HPDE6-E6E7 (cell line): Measurements from ENCODE around the gene LIN7B.
"Not testable (repeated sequence)": the region's sequence is repeated elsewhere in the genome, so short reads cannot be mapped to it uniquely, and the experiment has no call there.

Source experiments
- DNase-seq: peaks from one replicate; pipeline ENCODE4 v3.0.0; 2011; ENCODE audit warnings: missing footprints; ENCODE audit errors: extremely low spot score

The LIN7B gene

DNA sequence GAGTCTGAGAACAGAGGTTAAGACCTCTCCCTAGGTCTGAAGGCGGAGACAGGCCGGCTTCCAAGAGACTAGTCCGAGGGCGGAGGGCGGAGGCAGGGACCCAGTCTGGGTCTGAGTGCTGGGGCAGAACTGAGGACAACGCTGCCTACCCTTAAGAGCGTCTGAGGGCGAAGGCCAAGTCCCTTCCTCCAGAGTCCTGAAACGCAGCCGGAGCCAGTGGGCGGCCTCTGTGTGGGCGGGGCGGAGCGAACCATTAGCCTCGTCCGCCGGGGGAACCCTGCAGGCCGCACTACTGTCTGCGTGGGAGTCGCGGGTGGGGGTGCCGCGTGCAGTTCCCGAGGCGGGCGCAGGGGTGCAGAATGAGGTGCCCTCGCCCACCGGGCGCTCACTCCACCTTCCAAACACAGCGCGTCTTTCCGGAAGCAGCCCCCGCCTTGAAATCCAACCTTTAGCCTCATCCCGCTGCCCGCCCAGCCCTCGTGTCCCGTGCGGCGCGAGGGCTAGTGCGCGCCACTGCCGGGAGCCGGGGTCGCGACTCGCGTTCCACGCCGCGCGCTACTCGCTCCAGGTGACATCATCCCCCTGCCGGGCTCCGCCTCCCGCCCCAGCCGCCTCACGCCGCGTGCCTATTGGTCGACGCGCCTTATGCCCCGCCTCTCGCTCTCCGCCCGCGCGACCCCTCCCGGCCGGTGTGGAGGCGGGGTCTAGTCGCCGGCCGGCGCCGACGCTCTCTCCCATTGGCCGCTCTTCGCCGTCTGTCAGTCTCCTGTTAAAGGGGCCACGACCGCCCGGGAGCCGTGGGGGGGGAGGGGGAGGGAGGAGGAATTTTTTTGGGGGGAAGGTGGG, 4.6 kb downstream of the LIN7B start, which contains the start of gene C19orf73:
TSS of gene C19orf73 (minus strand) at position 579 of the 846 bp plus-strand sequence. CDS start at position 458, 121 bp downstream.
- DNase-seq: peak; percentile 91

DNA sequence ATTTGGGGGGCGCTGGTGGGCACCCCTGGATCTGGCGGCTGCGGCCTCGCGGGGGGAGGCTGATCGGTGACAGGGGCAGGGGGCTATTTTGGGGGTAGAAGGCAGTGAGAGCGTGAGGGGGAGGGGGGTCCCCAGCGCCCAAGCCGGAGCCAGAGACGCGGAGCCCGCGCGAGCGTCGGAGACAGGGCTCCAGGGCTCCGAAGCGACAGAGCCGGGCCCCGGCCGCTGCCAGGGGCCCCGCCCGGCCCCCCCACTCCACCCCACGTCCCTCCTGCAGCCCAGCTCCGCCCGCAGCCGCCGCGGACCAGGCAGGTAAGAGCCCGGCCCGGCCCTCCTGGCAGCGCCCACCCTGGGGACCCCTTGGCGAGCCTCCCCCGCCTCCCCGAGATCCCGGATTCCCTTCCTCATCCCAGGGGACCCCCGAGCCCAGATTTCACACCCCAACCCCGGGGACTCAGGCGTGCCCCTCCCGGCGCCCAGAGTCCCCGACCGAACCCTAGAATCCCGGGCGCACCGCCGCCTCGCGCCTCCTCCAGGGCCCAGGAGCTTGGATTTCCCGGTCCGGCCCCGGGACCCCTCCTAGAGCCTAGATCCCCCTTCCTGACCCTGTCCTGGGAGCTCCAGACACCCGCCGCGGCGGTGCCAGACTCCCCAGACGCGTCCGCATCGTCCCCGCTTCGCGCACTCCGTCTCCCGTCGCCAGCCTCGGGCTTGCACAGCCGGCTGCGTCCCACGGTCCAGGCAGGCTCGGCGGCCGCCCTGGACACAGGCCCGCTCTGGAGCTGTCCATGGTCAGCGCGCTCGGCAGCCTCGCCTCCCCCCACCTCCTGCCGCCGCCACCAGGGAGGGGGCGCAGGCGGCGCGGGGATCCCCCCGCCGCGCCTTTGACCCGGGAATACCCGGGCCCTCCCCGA, 5.5 kb downstream of the LIN7B start, which contains the start of gene PPFIA3:
TSS of gene PPFIA3 (plus strand) at position 134 of the 914 bp plus-strand sequence. CDS start 8,330 bp downstream, outside the sequence.
- DNase-seq: peak; percentile 47

DNA sequence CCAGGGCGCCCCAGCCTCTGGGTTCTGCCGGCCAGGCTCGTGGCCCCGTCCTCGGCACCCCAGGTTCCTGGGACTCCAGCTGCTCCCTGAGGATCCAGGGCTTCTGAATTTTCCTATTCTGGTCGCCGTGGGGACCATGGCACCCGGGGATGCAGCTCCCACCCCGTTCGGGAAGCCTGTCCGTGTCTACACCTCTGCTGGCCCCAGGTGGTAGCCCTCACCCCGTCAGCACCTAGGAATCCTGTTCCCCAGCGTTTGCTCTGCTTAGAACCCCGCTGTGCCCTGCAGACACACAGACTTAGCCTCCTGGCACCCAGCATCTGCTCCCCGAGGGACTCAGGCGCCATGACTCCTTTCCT, 6.1 kb downstream of the LIN7B start:
- no peak for DNase-seq

DNA sequence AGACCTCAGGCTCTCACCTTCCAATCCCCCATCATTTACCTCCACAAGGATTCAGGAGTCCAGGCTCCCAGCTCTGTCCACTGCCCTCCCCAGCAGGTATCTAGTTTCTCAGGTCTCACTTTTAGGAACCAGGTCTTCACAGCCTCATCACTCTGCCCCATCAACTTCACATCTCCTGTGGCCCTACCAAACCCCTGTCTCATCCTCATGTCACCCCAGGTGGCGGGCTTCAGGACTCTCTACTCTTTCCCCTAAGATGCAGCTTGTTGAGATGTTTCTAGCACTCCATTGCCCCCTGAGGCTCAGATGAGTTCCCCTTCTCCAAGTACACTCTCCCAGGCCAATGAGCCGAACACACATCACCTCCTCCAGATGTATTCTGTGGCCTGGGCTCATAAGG, 6.7 kb downstream of the LIN7B start:
- no peak for DNase-seq

DNA sequence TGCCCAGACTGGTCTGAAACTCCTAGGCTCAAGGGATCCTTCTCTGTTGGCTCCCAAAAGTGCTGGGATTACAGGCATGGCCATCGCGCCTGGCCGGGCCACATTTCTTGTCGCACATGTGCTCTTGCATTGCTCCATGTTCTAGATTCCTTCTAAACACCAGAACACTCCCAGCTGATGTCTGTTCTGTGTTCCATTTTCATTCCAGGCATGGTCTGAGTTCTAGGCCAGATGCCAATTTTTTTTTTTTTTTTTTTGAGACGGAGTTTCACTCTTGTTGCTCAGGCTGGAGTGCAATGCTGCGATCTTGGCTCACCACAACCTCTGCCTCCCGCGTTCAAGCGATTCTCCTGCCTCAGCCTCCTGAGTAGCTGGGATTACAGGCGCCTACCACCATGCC, 7.7 kb downstream of the LIN7B start:
- DNase-seq: not testable (repeated sequence)

DNA sequence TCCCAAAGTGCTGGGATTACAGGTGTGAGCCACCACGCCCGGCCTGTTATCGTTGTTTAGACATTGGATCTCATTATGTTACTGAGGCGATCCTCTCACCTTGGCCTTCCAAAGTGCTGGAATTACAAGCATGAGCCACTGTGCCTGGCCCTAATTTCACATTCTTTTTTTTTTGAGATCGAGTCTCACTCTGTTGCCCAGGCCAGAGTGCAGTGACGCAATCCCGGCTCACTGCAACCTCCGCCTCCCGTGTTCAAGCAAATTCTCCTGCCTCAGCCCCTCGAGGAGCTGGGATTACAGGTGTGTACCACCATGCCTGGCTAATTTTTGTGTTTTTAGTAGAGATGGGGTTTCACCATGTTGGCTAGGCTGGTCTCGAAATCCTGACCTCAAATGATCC, 9.1 kb downstream of the LIN7B start:
- not testable (repeated sequence) for DNase-seq

DNA sequence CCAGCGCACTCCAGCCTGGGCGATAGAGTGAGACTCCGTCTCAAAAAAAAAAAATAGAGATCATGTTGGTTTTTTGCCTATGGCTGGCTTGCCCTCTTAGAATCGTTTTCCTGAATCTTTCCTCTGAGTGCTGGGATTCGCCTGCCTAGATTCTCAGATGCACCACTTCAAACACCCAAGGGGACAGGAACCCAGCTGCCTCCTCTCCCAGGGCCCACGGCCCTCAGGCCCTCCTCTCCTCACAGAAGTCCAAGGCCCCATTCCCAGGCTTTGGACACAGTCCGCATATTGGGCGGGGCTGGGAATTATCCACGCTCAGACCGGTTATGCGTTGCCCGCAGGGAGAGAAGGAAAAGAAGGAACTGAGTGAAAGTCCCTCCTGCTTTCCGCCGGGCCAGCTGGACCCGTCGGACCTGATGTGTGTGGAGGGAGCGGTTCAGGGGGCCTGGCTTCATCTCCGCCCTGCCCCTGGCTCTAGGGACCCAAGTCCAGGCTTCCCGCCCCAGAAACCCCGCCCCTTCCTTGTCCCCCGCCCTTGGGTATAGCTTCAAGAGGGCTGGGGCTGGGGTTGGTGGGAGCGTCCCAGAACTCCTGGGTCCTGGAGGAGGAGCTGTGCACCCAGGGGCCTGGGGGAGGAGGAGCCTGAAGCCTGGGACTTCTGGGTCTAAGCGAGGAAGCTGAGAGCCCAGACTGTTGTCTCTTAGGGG, 11.0 kb downstream of the LIN7B start:
- no peak for DNase-seq

DNA sequence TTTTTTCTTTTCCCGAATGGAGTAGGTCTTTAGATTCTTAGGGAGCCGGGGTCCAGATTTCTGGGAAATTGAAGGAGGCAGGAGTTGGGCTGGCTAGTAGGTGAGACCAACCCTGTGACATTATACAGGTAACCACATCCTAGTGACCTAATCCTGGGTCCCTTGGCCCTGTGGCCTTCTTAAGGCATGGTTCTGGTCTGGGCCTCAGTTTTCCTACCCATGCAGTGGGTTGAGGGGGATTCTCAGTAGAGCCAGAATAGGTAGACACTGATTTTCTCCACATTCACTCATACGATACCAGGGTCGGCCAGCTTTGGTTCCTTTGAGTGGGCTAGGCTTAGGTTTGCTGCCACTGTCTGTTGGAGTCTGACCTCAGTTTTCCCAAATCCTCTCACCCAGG, 12.4 kb downstream of the LIN7B start:
- no peak for DNase-seq

DNA sequence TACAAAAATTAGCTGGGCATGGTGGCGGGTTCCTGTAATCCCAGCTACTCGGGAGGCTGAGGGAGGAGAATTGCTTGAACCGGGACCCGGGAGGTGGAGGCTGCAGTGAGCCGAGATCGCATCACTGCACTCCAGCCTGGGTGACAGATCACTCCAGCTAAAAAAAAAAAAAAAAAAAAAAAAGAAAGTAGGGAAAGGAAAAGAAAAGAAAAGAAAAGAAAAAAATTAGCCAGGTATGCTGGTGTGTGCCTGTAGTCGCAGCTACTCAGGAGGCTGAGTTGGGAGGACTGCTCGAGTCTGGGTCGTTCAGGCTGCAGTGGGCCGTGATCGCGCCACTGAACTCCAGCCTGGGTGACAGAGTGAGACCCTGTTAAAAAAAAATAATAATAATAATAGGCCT, 13.1 kb downstream of the LIN7B start:
- DNase-seq: not testable (repeated sequence)

DNA sequence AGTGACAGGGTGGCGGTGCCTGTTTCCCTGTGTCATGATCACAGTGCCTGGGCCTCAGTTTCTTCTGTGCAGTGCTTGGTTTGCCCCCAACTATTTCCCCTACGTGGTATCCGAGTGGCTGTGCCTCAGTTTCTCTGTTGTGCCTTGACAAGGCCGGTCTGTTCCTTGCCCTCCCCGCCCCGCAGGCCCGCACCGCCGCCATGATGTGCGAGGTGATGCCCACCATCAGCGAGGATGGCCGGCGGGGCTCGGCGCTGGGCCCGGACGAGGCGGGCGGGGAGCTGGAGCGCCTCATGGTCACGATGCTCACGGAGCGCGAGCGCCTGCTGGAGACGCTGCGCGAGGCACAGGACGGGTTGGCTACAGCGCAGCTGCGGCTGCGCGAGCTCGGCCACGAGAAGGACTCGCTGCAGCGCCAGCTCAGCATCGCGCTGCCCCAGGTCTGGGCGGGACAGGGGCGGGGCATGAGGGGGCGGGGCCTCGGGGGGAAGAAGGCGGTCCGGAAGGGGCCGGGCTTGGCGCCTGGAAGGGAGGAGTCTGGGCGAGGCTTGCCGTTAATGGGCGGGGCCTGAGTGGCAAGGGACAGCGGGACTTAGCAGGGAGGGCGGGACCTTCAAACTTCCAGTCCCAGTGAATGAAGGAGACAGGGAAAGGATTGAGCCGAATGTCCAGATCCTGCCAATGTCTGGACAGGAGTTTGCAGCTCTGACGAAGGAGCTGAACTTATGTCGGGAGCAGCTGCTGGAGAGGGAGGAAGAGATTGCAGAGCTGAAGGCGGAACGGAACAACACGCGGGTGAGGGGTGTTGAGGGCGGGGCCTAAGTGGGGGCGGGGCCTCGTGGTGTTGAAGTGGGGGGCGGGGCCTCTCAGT, 13.7 kb downstream of the LIN7B start:
- DNase-seq: peak; percentile 90

DNA sequence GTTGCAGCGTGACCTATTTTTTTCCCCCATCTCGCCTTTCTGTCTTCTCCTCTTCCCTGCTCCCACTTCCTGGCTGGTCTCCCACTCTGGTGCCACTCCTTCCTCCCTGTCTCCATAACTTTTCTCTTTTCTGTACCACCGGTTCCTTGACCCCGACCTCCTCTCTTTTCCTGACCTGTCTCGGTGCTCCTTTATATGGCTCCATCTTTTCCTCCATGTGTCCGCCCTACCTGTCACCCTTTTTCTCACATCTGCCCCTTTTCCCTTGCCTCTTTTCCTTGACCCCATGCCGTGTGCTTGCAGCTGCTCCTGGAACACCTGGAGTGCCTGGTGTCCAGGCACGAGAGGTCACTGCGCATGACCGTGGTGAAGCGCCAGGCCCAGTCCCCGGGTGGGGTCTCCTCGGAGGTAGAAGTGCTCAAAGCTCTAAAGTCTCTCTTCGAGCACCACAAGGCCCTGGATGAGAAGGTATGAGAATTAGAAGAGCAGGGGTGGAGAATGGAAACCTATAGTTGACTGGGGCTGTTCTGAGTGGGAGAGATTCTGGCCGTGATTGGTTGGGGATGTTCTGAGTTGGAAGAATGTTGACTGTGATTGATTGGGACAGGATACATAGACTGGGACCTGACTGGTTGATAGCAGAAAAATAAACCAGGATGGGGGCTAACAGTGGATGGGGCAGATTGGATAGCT, 14.5 kb downstream of the LIN7B start:
- DNase-seq: no peak

DNA sequence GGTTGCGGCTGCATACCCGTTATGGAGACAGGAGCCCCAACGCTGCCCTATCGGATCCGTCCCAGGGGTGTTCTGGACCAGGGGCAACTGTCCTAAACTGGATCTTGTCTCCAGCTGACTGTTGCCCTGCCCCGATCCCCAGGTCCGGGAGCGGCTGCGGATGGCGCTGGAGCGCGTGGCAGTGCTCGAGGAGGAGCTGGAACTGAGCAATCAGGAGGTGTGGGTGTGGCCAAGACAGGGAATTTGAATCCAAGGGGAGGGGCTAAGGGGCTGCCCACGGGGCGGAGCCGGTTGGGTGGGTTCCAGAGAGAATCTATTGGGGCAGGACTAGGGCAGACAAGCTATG, 15.0 kb downstream of the LIN7B start:
- no peak for DNase-seq

DNA sequence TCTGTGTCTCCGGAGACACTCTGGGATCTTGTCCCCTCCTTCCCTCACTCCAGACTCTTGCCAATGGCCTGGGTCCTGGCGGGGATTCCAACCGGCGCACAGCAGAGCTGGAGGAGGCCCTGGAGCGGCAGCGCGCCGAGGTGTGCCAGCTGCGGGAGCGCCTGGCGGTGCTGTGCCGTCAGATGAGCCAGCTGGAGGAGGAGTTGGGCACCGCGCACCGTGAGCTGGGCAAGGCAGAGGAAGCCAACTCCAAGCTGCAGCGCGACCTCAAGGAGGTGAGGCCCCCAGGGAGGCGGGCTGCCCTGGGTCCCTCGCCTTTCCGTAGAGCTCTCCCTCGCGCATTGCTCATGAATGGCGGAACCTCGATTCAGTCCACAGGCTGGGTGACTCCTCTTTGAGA, 16.2 kb downstream of the LIN7B start:
- DNase-seq: no peak

DNA sequence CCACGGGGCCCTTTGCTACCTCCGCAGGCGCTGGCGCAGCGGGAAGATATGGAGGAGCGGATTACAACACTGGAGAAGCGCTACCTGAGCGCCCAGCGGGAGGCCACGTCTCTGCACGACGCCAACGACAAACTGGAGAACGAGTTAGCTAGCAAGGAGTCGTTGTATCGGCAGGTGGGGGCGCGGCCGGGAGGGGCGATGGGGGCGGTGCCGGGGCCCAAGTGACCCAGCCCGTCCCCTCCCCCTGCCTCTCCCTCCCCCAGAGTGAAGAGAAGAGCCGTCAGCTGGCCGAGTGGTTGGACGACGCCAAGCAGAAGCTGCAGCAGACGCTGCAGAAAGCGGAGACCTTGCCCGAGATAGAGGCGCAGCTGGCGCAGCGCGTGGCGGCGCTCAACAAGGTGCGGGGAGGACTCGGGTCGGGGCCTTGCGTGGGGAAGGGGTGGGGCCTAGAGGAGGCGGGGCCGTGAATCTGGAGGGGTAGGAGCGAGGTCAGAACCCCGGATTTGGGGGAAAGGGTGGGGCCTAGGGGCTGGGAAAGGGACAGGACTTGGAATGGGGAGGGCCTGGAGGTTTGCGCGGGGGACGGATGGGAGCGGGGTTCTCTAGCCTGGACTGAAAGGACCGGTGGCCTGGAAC, 18.9 kb downstream of the LIN7B start:
- DNase-seq: no peak

DNA sequence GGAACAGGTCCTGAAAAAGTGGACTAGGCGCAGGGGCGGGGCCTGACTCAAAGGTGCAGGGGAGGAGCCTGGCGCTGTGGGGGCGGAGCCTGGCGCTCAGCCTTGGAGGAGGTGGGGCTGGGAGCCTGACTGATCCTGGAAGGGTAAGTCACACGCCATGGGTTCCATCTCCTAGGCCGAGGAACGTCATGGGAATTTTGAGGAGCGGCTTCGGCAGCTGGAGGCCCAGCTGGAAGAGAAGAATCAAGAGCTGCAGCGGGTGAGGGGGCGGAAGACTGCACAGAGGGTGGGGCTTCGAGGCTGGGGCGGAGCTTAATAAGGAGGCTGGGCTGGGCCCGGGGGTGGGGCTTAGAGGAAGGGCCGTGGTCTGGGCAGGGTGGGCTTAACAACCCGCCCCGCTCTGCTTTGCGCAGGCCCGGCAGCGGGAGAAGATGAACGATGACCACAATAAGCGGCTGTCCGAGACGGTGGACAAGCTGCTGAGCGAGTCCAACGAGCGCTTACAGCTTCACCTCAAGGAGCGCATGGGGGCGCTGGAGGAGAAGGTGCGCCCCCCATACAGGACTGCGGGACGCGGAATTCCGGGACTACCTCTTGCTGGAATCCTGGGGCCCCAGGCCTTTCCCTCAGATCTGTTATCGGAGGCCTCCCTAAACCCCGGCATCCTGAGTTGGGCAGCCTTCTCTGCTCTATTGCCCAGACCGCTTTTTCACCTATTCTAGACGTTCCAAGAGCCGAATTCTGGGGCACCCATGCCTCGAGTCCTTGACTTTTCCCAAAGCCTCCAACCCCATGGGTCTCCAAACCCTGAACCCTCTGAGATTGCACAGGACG, 19.7 kb downstream of the LIN7B start:
- peak; percentile 40 for DNase-seq

DNA sequence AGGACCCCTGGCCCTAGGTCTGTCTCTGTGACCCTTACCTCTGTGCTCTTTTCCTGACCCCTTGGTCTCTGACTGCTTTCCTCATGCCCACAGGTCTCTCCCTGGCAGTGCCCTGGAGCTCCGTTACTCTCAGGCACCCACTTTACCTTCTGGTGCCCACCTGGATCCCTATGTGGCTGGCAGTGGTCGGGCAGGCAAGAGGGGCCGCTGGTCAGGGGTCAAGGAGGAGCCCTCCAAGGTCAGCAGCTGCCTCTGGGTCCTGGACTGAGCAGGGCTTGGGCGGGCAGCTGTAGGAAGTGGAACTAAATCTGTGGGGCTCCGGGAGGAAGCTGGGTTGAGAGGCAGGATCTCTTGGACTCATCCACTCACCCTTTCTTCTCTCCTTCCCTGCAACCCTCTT, 21.5 kb downstream of the LIN7B start:
- DNase-seq: no peak

DNA sequence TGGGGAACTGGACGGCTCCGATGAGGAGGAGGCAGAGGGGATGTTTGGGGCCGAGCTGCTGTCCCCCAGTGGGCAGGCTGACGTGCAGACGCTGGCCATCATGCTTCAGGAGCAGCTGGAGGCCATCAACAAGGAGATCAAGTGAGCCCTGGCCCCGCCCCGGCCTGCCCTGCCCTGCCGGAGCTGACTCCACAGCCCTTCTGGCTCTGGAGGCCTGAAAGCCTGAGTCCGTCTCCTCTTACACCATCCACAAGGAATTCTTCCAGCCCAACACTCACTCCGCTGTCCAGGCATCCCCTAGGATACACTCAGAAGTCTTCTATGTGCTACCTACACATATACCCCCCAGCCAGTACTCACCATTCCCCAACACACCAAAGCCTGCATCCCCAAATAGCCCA, 22.6 kb downstream of the LIN7B start:
- no peak for DNase-seq

DNA sequence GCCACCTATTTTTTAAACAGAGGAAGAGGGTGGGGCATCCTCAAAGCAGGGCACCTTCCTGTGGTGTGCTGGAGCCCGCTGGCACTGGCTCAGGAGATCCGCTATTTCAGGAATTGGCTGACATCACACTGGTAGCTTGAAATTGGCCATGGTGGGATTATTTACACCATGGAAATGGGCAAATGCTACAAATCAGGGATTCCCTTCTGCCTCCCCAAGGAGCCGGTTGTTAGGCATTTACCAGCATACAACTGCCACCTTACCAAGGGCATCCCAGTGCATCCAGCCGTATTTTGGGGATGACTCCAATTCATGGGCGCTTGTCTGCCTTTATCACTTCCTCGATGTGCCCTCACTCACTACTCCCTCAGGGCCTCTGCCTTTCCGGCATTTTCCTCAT, 26.8 kb downstream of the LIN7B start:
- no peak for DNase-seq

DNA sequence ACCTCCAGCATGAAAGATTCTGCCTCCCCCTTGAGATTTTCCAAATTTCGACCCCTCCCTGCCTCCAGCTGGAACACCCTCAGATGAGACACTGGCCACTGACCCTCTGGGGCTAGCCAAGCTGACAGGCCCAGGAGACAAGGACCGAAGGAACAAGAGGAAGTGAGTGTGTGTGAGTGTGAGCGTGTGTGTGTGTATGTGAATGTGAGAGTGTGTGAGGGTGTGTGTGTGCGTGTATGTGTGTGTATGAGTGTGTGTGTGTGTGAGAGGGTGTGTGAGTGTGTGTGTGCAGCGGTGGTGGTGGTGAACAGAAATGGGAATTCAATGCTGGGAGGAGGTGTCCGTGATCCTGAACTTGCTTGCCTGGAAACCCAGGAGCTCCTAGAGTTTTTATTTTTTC, 27.2 kb downstream of the LIN7B start:
- DNase-seq: no peak
